HepG2 (cell line): ENCODE data around the gene FKBP1A. TPM values are rescaled to one million over a fixed set of nuclear protein-coding genes. Genes with fewer than 3 reads are reported as not detected.

ENCODE experiments used
- DMAP1 ChIP-seq: IDR thresholded peaks from 2 replicates; pipeline ENCODE4 v1.6.1; 2016
- FOXO1 ChIP-seq: sonication (generic); formaldehyde crosslinking; IDR thresholded peaks from 2 replicates; pipeline ENCODE4 v1.4.0; 2020; ENCODE audit warnings: missing genetic modification reagents
- FOXO4 ChIP-seq: sonication (generic); formaldehyde crosslinking; conservative IDR thresholded peaks from 2 replicates; pipeline ENCODE4 v1.8.1; 2023; ENCODE audit warnings: missing genetic modification reagents
- GTF2F1 ChIP-seq: fragments of 150-350 bp; IDR thresholded peaks from 2 replicates; pipeline ENCODE4 v1.6.1; 2014; ENCODE audit warnings: low read length
- KLF13 ChIP-seq: sonication (generic); formaldehyde crosslinking; IDR thresholded peaks from 2 replicates; pipeline ENCODE4 v1.4.0; 2020; ENCODE audit warnings: mild to moderate bottlenecking, missing genetic modification reagents
- LBX2 ChIP-seq: sonication (generic); formaldehyde crosslinking; IDR thresholded peaks from 2 replicates; pipeline ENCODE4 v1.5.0; 2020; ENCODE audit warnings: missing genetic modification reagents, mild to moderate bottlenecking, borderline replicate concordance
- PHF5A ChIP-seq: IDR thresholded peaks from one replicate; pipeline ENCODE4 v1.6.1; 2018; ENCODE audit warnings: low read depth, missing genetic modification reagents; ENCODE audit not compliant: unreplicated experiment
- TGIF2 ChIP-seq: IDR thresholded peaks from 2 replicates; pipeline ENCODE4 v1.6.1; 2016; ENCODE audit warnings: control low read depth, missing compliant biosample characterization
- YEATS2 ChIP-seq: sonication (generic); formaldehyde crosslinking; IDR thresholded peaks from 2 replicates; pipeline ENCODE4 v1.4.0; 2020; ENCODE audit warnings: missing genetic modification reagents, borderline replicate concordance
- ZBED4 ChIP-seq: sonication (generic); formaldehyde crosslinking; IDR thresholded peaks from 2 replicates; pipeline ENCODE4 v1.4.0; 2020; ENCODE audit warnings: missing genetic modification reagents, borderline replicate concordance
- ZBTB43 ChIP-seq: sonication (generic); formaldehyde crosslinking; conservative IDR thresholded peaks from 2 replicates; pipeline ENCODE4 v1.4.0; 2020; ENCODE audit warnings: missing genetic modification reagents
- ZBTB44 ChIP-seq: sonication (generic); formaldehyde crosslinking; IDR thresholded peaks from 2 replicates; pipeline ENCODE4 v1.4.0; 2020; ENCODE audit warnings: missing genetic modification reagents
- ZFY ChIP-seq: sonication (generic); formaldehyde crosslinking; IDR thresholded peaks from 2 replicates; pipeline ENCODE4 v1.4.0; 2020; ENCODE audit warnings: missing genetic modification reagents
- ZMAT5 ChIP-seq: sonication (generic); formaldehyde crosslinking; IDR thresholded peaks from 2 replicates; pipeline ENCODE4 v1.5.0; 2020; ENCODE audit warnings: mild to moderate bottlenecking, low read depth, missing genetic modification reagents, borderline replicate concordance
- ZNF207 ChIP-seq: fragments of 450-650 bp; IDR thresholded peaks from 2 replicates; pipeline ENCODE4 v1.6.1; 2016; ENCODE audit warnings: antibody characterized with exemption, borderline replicate concordance
- ZNF292 ChIP-seq: sonication (generic); formaldehyde crosslinking; IDR thresholded peaks from 2 replicates; pipeline ENCODE4 v1.8.1; 2022; ENCODE audit warnings: mild to moderate bottlenecking, low read depth, missing genetic modification reagents, borderline replicate concordance
- ZNF335 ChIP-seq: sonication (generic); formaldehyde crosslinking; IDR thresholded peaks from 2 replicates; pipeline ENCODE4 v1.4.0; 2020; ENCODE audit warnings: missing genetic modification reagents
- ZNF33A ChIP-seq: sonication (generic); formaldehyde crosslinking; IDR thresholded peaks from 2 replicates; pipeline ENCODE4 v1.5.1; 2020; ENCODE audit warnings: missing genetic modification reagents, mild to moderate bottlenecking, moderate library complexity, borderline replicate concordance
- ZNF891 ChIP-seq: sonication (generic); formaldehyde crosslinking; IDR thresholded peaks from 2 replicates; pipeline ENCODE4 v1.5.0; 2020; ENCODE audit warnings: mild to moderate bottlenecking, missing genetic modification reagents
- ZSCAN25 ChIP-seq: sonication (generic); formaldehyde crosslinking; IDR thresholded peaks from 2 replicates; pipeline ENCODE4 v1.8.0; 2022; ENCODE audit warnings: mild to moderate bottlenecking, missing genetic modification reagents
- polyA plus RNA-seq, 8 experiments: library from polyadenylated mRNA; depleted of rRNA in 3 of 8; stranded (reverse) in 7 of 8; unstranded in 1 of 8; fragments of >200 nt; fragmentation: Illumina TruSeq in 4 of 8; extraction: Trizol in 4 of 8; gene quantifications; 2 replicates each; pipeline versions ENCODE4 v1.2.1 to v1.2.3, GENCODE V29; 2011 to 2016; ENCODE audit warnings: low read depth in 4 of 8, missing spikeins in 1 of 8, mixed read lengths in 1 of 8; ENCODE audit not compliant: insufficient read depth in 1 of 8
- total RNA-seq, 5 experiments: library from RNA; depleted of rRNA; stranded (reverse); fragments of >200 nt; fragmentation: Illumina TruSeq; extraction: Trizol; gene quantifications; 2 replicates each; pipeline ENCODE4 v1.2.3, GENCODE V29; 2016; ENCODE audit warnings: low read depth in 1 of 5

FKBP1A gene
- total and polyA plus RNA-seq, 2 of the 13 experiments (the other 11 are each of a cell fraction or from before 2014, with no cell fraction given): 119 to 468 TPM

GRCh38 chr20:1392693-1393506 lies at the start of gene FKBP1A (continued):
- TF ChIP-seq ZBTB44 (CRISPR knock-in tag) (no peak), DMAP1 (CRISPR knock-in tag) (peak; percentile 89), ZNF207 (no peak), YEATS2 (peak; percentile 96), TGIF2 (CRISPR knock-in tag) (peak; percentile 96), ZSCAN25 (0 out of 2 replicates have a peak, but pooled peaks have one; percentile 56), GTF2F1 (no peak), ZBED4 (CRISPR knock-in tag) (peak; percentile 48; the same call in 1 of the 2 replicates), ZBTB43 (CRISPR knock-in tag) (0 out of 2 replicates have a peak, but pooled peaks have one; percentile 4), ZNF33A (no peak), KLF13 (CRISPR knock-in tag) (no peak), ZNF292 (no peak; the same call in 1 of the 2 replicates), ZNF335 (CRISPR knock-in tag) (peak; percentile 81), FOXO1 (CRISPR knock-in tag) (peak; percentile 43), FOXO4 (CRISPR knock-in tag) (no peak), ZNF891 (CRISPR knock-in tag) (peak; percentile 6; the same call in 1 of the 2 replicates), ZMAT5 (CRISPR knock-in tag) (0 out of 2 replicates have a peak, but pooled peaks have one; percentile 0), LBX2 (0 out of 2 replicates have a peak, but pooled peaks have one; percentile 39), PHF5A (CRISPR knock-in tag) (peak; percentile 88), ZFY (CRISPR knock-in tag) (peak; percentile 90)
